GM18520 (cell line): ENCODE results near the gene GMCL1.
"Not testable (repeated sequence)": the region's sequence is repeated elsewhere in the genome, so short reads cannot be mapped to it uniquely, and the experiment has no call there.

Experiments used
- ATAC-seq: cut with Tn5 transposase; IDR thresholded peaks from one replicate; pipeline ENCODE4 v1.9.1; 2021; ENCODE audit not compliant: unreplicated experiment

Gene GMCL1, protein sequence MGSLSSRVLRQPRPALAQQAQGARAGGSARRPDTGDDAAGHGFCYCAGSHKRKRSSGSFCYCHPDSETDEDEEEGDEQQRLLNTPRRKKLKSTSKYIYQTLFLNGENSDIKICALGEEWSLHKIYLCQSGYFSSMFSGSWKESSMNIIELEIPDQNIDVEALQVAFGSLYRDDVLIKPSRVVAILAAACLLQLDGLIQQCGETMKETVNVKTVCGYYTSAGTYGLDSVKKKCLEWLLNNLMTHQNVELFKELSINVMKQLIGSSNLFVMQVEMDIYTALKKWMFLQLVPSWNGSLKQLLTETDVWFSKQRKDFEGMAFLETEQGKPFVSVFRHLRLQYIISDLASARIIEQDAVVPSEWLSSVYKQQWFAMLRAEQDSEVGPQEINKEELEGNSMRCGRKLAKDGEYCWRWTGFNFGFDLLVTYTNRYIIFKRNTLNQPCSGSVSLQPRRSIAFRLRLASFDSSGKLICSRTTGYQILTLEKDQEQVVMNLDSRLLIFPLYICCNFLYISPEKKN

GRCh38 chr2:69829256-69830044 lies at the start of gene GMCL1:
GMCL1 (plus strand) TSS chr2:69829660; CDS start chr2:69829893, 233 bp downstream.
- peak; percentile 86 for ATAC-seq

- ATAC-seq, result no peak
Measured at GRCh38 chr2:69780921-69781320, 48.5 kb upstream of the GMCL1 start.

DNA sequence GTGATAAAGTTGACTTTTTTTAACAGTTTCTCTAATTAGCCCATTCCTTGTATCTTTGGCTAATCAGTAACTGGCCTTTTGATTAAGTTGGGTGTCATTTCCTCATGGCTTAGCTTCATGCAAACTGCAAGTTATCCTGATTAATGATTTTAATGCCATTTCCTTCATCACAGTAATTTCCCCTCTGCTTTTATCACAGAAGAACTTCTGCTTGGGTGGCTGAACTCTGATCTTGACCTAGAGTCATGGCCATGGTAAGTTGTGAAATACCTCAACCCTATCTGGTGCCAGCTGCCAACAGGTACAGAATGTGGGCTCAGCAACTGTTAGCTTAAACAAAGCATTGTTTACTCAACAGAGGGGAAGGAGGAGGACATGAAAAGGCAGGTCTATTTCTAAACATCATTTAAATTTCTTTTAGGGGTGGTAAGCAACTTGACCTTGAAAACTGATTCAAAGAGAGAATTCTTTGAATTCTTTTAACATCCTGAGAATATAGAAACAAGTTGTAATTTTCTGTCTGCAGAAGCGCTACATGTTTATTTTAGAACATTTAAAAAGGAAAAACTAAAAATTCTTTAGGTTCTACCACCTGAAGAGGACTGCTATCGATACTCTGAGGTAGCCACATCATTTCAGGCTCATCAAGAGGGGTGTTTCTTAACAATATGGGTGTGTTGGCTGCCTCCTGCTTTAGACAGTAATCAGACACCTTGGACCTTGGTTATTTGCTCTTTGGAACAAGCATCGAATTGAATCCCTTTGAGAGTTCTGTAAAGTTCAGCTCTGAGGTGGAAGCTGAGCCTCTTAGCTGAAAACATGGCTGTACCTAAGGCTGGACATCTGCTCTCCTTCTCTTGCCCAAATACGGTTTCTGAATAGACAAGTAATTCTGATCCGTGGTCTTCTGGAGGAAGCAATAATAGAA lies 47.9 kb upstream of the GMCL1 start:
- peak; percentile 59 for ATAC-seq

GRCh38 chr2:69784228-69784627 lies 45.2 kb upstream of the GMCL1 start:
- no peak for ATAC-seq

- ATAC-seq, result no peak
Measured at GRCh38 chr2:69785358-69785757, 44.1 kb upstream of the GMCL1 start.

GRCh38 chr2:69786052-69786560 lies 43.4 kb upstream of the GMCL1 start:
- ATAC-seq, result no peak

- ATAC-seq, result peak; percentile 65
Measured at GRCh38 chr2:69789175-69789721, 40.2 kb upstream of the GMCL1 start.

- ATAC-seq, result no peak
Measured at GRCh38 chr2:69789772-69790600, 39.5 kb upstream of the GMCL1 start.

DNA sequence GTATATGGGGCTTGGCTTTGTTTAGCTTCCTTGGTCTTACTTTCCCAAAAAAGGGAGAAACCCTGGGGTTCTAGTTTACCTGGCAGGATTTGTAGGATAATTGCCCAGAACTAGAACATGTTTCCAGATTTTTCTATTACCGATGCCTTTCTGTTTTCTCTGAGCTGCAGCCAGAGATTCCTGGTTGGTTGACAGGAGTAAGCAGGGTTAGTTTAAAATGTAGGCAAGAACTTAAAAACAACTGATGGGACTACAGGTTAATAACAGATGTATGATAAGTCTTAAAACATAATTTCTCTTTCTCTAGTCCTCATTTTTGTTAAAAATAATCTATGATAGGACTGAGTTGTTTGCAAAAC lies 38.9 kb upstream of the GMCL1 start:
- ATAC-seq, result no peak

- ATAC-seq, result no peak
Measured at GRCh38 chr2:69791045-69791444, 38.4 kb upstream of the GMCL1 start.

- ATAC-seq, result no peak
Measured at GRCh38 chr2:69796174-69796573, 33.3 kb upstream of the GMCL1 start.

- no peak for ATAC-seq
Measured at GRCh38 chr2:69797235-69797634, 32.2 kb upstream of the GMCL1 start.

DNA sequence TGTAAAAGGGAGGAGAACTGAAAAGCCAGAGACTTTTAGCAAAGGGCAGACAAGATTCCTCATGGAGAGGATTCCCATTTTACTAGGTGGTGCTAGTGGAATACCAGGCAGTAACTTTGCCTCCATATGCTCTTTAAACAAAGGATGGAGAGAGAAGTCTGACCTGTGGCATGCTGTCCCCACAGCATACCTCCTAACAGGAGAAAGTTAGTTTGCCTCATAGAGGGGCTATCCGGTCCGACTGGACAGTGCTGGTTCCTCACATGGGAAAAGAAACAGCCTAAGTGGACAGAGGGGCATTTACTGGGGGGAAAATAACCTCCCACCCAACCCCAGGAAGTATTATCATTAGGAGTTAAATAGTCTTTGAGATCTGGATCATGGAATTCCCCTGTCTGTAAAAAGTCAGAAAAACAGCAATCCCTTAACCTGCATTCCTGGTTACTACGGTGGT lies 31.6 kb upstream of the GMCL1 start:
- ATAC-seq, result no peak

GRCh38 chr2:69798290-69798908 lies 31.1 kb upstream of the GMCL1 start:
- no peak for ATAC-seq

- no peak for ATAC-seq
Measured at GRCh38 chr2:69798909-69799526, 30.4 kb upstream of the GMCL1 start.

DNA sequence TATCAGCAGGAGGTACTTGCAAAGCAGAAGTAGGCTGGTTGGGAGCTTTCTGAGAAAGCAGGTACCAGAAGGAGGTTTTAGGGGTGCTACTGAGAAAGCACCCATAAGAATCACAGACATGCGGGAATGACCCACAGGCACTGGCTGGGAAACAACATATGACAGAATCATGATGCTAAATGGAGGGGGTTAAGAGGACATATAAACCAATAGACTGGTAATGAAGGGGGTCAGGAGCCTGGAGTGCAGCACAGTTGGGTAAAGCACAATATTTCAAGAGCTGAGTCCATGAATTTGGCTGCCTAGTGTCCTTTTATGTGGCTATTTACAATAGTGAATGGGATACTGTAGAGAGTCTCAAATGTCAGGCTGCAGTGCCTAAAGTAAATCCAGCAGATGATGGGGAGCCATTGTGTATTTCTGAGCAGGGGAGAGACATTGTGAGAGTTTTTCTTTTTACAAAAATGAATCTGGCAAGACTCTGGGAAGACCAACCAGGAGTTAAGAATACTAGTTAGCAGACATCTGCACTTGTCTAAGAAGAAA lies 27.6 kb upstream of the GMCL1 start:
- ATAC-seq, result no peak

DNA sequence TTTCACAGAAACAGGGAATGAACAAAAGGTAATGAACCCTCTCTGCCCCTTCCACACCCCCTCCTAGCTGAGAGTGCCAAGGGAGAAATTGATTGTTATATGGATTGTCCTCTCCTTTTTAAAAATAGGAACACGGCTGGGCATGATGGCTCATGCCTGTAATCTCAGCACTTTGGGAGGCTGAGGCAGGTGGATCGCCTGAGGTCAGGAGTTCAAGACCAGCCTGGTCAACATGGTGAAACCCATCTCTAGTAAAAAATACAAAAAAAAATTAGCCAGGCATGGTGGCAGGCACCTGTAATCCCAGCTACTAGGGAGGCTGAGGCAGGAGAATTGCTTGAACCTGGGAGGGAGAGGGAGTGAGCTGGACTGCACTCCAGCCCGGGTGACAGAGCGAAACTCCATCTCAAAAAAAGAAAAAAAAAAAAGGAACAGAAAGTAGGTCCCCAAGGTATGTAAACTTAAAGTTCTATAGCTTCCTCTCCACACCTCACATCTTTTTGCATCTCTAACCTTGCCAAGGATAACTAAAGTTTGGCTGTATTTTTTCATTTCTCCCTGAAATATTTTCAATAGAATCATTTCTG lies 26.6 kb upstream of the GMCL1 start:
- ATAC-seq, result not testable (repeated sequence)

- no peak for ATAC-seq
Measured at GRCh38 chr2:69804416-69804815, 25.0 kb upstream of the GMCL1 start.
